HEK293T (cell line): ENCODE measurements around the gene CHPF2.

Experiments used
- CTCF ChIA-PET: fragments of 350-600 bp; formaldehyde crosslinking; extraction: SDS; loops from one replicate; lab custom pipeline; 2021; ENCODE audit warnings: antibody characterized with exemption, inconsistent platforms; lab: Yijun Ruan, JAX
- POLR2A ChIA-PET: fragments of 350-600 bp; formaldehyde crosslinking; extraction: SDS; loops from one replicate; lab custom pipeline; 2020; ENCODE audit warnings: antibody characterized with exemption, inconsistent platforms; lab: Yijun Ruan, JAX
- DNase-seq: peaks from one replicate; pipeline ENCODE4 v3.0.0; 2012; ENCODE audit warnings: mixed read lengths; ENCODE audit errors: extremely low spot score
- ARNT ChIP-seq: fragments of 450-650 bp; IDR thresholded peaks from 2 replicates; pipeline ENCODE4 v1.6.1; 2017; ENCODE audit warnings: mild to moderate bottlenecking
- BHLHE40 ChIP-seq: fragments of 450-650 bp; IDR thresholded peaks from 2 replicates; pipeline ENCODE4 v1.6.1; 2016; ENCODE audit warnings: mild to moderate bottlenecking, moderate library complexity, borderline replicate concordance
- CTBP1 ChIP-seq: fragments of 450-650 bp; IDR thresholded peaks from 2 replicates; pipeline ENCODE4 v1.6.1; 2016; ENCODE audit warnings: borderline replicate concordance
- ELF4 ChIP-seq: fragments of 450-650 bp; IDR thresholded peaks from 2 replicates; pipeline ENCODE4 v1.6.1; 2017; ENCODE audit warnings: antibody characterized with exemption
- FOXA1 ChIP-seq: fragments of 450-650 bp; IDR thresholded peaks from 2 replicates; pipeline ENCODE4 v1.6.1; 2016; ENCODE audit warnings: mild to moderate bottlenecking
- FOXK2 ChIP-seq: fragments of 450-650 bp; IDR thresholded peaks from 2 replicates; pipeline ENCODE4 v1.6.1; 2016; ENCODE audit warnings: mild to moderate bottlenecking
- FOXM1 ChIP-seq: fragments of 450-650 bp; IDR thresholded peaks from 2 replicates; pipeline ENCODE4 v1.6.1; 2017; ENCODE audit warnings: mild to moderate bottlenecking, borderline replicate concordance
- HDGF ChIP-seq: fragments of 450-650 bp; IDR thresholded peaks from 2 replicates; pipeline ENCODE4 v1.6.1; 2017; ENCODE audit warnings: antibody characterized with exemption, borderline replicate concordance
- L3MBTL2 ChIP-seq: fragments of 450-650 bp; conservative IDR thresholded peaks from 2 replicates; pipeline ENCODE4 v1.6.1; 2016; ENCODE audit warnings: mild to moderate bottlenecking
- LEF1 ChIP-seq: fragments of 450-650 bp; IDR thresholded peaks from 2 replicates; pipeline ENCODE4 v1.6.1; 2017; ENCODE audit warnings: mild to moderate bottlenecking, borderline replicate concordance
- NFRKB ChIP-seq: fragments of 450-650 bp; IDR thresholded peaks from 2 replicates; pipeline ENCODE4 v1.6.1; 2016; ENCODE audit warnings: mild to moderate bottlenecking, moderate library complexity
- SP1 ChIP-seq: fragments of 450-650 bp; IDR thresholded peaks from 2 replicates; pipeline ENCODE4 v1.6.1; 2017
- SUZ12 ChIP-seq: fragments of 450-650 bp; IDR thresholded peaks from 2 replicates; pipeline ENCODE4 v1.6.1; 2016; ENCODE audit warnings: mild to moderate bottlenecking
- TARDBP ChIP-seq: fragments of 450-650 bp; IDR thresholded peaks from 2 replicates; pipeline ENCODE4 v1.6.1; 2016
- ZNF384 ChIP-seq: fragments of 450-650 bp; IDR thresholded peaks from 2 replicates; pipeline ENCODE4 v1.6.1; 2016
- TF ChIP-seq, protein P1 (sequence below): fragments of 450-650 bp; IDR thresholded peaks from 2 replicates; pipeline ENCODE4 v1.6.1; 2016

CHPF2 gene

DNA sequence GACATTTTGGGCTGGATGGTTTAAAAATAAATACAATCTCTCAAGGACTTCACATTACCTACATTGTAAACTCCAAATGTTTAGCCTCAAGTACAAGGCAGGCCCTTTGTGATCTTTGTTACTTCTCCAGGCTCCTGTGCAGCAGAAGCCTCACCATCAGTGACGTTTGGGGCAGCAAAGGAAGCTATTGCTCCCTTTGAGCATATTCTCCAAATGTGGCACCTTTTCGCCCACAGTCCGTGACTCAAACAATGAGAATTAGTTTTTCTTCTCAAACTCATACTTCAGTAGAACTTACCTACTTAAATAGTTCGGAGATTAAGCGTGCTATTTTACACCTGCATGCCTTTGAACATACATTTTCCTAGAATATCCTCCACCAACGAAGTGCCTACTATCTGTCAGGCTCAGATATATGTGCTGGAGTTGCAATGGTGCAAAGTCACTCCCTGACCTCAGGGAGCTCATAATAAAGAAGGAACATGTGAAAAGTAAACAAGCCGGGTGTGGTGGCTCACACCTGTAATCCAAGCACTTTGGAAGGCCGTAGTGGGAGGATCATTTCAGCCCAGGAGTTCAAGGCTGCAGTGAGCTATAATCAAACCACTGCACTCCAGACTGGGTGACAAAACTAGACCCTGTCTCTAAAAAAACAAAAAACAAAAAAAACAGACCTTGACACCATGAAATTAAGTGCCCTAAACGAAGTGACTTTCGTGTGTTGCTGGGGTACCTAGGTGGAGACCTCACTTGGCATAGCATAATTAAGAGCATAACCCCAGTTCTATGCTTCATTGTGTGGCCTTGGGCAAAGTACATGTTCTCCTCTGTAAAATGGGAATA, 4.0 kb upstream of the CHPF2 start:
- no peak for DNase-seq
- ChIA-PET CTCF (interaction anchor here (1.1 to 3.6 kb wide), 3 partner anchors 16 to 18 kb away, joined by 4 to 26 read pairs (median 10); no protein-coding TSS in a partner anchor), POLR2A (interaction anchor here (0.8 to 5.2 kb wide), 11 partner anchors 8 to 142 kb away, joined by 3 to 90 read pairs (median 5); partner anchors contain the start of genes AGAP3, H2BK1 and NUB1)
- no peak for TF ChIP-seq FOXM1
- no peak for TF ChIP-seq BHLHE40
- TF ChIP-seq FOXK2 = no peak
- no peak for TF ChIP-seq SUZ12
- TF ChIP-seq LEF1 = no peak
- no peak for TF ChIP-seq NFRKB
- no peak for TF ChIP-seq SP1
- no peak for TF ChIP-seq L3MBTL2
- no peak for TF ChIP-seq TARDBP
- TF ChIP-seq HDGF = no peak
- TF ChIP-seq FOXA1 = no peak
- no peak for TF ChIP-seq ZNF384
- TF ChIP-seq ARNT = no peak
- no peak for TF ChIP-seq ELF4
- TF ChIP-seq CTBP1 = no peak

DNA sequence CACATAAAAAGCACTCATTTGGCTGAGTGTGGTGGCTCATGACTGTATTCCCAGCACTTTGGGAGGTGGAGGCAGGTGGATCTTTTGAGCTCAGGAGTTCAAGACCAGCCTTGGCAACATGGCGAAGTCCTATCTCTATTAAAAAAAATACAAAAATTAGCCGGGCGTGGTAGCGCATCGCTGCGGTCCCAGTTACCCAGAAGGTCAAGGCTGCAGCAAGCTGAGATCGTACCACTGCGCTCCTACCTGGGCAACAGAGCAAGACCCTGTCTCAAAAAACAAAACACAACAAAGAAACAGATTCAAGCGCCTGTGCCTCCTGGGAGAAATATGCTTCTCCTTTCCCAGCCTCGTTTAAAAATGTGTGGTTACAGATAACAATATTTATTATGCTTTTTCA, 3.0 kb upstream of the CHPF2 start:
- TF ChIP-seq SP1 (no peak), FOXA1 (no peak), HDGF (no peak), SUZ12 (no peak)
- TF ChIP-seq, protein P1, sequence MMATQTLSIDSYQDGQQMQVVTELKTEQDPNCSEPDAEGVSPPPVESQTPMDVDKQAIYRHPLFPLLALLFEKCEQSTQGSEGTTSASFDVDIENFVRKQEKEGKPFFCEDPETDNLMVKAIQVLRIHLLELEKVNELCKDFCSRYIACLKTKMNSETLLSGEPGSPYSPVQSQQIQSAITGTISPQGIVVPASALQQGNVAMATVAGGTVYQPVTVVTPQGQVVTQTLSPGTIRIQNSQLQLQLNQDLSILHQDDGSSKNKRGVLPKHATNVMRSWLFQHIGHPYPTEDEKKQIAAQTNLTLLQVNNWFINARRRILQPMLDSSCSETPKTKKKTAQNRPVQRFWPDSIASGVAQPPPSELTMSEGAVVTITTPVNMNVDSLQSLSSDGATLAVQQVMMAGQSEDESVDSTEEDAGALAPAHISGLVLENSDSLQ = no peak
- ChIA-PET CTCF (interaction anchor here (2.0 kb wide), 1 partner anchor 17 kb away, joined by 10 read pairs; no protein-coding TSS in a partner anchor), POLR2A (interaction anchor here (5.2 kb wide), 1 partner anchor 15 kb away, joined by 90 read pairs; the partner anchor contains the start of gene H2BK1)
- no peak for DNase-seq

DNA sequence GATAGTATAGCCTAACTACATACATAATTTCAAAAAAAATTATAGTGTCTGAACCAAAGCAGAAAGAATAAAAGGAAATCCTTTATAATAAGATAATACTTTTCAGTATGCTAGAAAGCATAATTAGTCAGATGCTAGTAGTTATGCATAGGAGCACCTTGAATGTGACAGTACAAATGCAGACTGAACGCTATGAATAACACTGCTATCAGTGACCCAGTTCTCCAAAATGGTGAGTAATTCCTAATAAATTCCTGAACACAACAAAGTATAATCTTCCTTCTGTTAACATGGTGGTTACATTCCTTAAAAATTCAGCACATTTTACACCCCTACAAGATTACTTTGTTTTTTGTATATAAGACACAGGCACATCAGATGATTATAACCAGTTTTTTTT, 1.2 kb upstream of the CHPF2 start:
- DNase-seq = no peak
- ChIA-PET CTCF (no interaction called here), POLR2A (no interaction called here)
- no peak for TF ChIP-seq CTBP1
- TF ChIP-seq HDGF = no peak
- TF ChIP-seq LEF1 = no peak
- no peak for TF ChIP-seq NFRKB
- TF ChIP-seq SP1 = no peak
- TF ChIP-seq ZNF384 = no peak
- TF ChIP-seq TARDBP = no peak
- TF ChIP-seq, protein P1 = no peak
- no peak for TF ChIP-seq FOXM1
- no peak for TF ChIP-seq FOXK2
- no peak for TF ChIP-seq BHLHE40
- no peak for TF ChIP-seq ARNT
- TF ChIP-seq ELF4 = no peak
- TF ChIP-seq SUZ12 = no peak
- no peak for TF ChIP-seq L3MBTL2
- TF ChIP-seq FOXA1 = no peak

DNA sequence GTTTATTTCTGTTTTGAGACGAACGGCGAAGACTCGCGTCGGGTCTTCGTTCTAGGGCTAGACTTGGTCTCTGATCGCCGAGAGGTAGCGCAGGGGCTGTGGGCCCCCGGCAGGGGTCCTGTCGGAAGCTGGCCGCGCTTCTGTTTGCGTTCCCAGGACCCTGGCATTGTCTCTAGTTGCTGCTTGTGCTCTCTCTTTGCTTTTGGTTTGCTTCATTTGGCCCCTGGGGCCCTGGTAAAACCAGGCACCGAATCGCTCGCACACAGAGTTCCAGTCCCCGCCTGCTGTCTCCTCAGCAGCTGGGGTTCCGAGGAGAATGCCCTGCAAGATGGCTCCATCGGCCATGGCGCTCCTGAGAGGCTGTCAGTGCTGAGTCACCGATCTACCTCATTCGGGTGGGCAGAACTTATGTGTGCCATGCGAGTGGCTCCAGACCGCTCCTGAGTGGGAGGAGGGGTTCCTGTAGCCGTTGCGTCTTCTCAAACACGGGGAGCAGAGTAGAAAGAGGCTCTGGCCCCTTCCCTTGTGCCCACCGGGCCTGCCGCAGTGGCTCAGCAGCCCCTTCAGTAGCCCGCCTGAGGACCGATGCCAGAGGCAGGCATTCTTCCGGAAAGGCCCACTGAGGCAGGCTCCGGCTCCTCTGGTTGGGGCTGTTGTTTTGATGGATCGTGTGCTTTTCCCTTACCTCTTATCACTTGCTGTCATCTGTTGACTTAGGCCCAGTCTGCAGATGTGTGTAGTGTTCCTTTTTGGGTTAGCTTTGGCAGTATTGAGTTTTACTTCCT, 826 bp downstream of the CHPF2 start:
- CTCF ChIA-PET = interaction anchor here (0.6 to 4.8 kb wide), 4 partner anchors 10 to 124 kb away, joined by 3 to 31 read pairs (median 4); no protein-coding TSS in a partner anchor
- TF ChIP-seq NFRKB (no peak), L3MBTL2 (no peak), CTBP1 (no peak), LEF1 (no peak), SP1 (no peak), TARDBP (no peak), ELF4 (no peak), FOXA1 (no peak), FOXM1 (no peak), ARNT (no peak), FOXK2 (no peak), SUZ12 (no peak), BHLHE40 (no peak), ZNF384 (no peak), HDGF (no peak)
- TF ChIP-seq, protein P1 = no peak
- DNase-seq = peak; percentile 64
- POLR2A ChIA-PET = interaction anchor here (0.6 to 2.3 kb wide), 16 partner anchors 8 to 152 kb away, joined by 3 to 17 read pairs (median 5); partner anchors contain the start of genes AGAP3, FASTK and SMARCD3

DNA sequence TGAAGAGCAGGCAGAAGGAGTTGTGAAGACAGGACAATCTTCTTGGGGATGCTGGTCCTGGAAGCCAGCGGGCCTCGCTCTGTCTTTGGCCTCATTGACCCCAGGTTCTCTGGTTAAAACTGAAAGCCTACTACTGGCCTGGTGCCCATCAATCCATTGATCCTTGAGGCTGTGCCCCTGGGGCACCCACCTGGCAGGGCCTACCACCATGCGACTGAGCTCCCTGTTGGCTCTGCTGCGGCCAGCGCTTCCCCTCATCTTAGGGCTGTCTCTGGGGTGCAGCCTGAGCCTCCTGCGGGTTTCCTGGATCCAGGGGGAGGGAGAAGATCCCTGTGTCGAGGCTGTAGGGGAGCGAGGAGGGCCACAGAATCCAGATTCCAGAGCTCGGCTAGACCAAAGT, 1.5 kb downstream of the CHPF2 start:
- ChIA-PET POLR2A (interaction anchor here (2.1 to 2.3 kb wide), 2 partner anchors 15 to 18 kb away, joined by 7 to 10 read pairs; no protein-coding TSS in a partner anchor), CTCF (interaction anchor here (0.6 to 4.8 kb wide), 3 partner anchors 9 to 110 kb away, joined by 3 to 31 read pairs (median 4); no protein-coding TSS in a partner anchor)
- TF ChIP-seq HDGF = no peak
- no peak for TF ChIP-seq FOXM1
- no peak for TF ChIP-seq SUZ12
- no peak for TF ChIP-seq SP1
- no peak for TF ChIP-seq TARDBP
- TF ChIP-seq NFRKB = no peak
- no peak for DNase-seq
